Activated naive CD4-positive, alpha-beta T cell treated with anti-CD3 and anti-CD28 coated beads, Interleukin-2, amount 50 U/mL, for 16 hours (primary cell): ENCODE data around the gene RCAN3.
"Not testable (repeated sequence)": the region's sequence is repeated elsewhere in the genome, so short reads cannot be mapped to it uniquely, and the experiment has no call there.

Experiments used
- DNase-seq: peaks from one replicate; pipeline ENCODE4 v3.0.0-alpha.2; 2020

The RCAN3 gene

GRCh38 chr1:24515671-24516209 lies 13.1 kb downstream of the RCAN3 start:
- not testable (repeated sequence) for DNase-seq

- no peak for DNase-seq
These were observed 13.9 kb downstream of the RCAN3 start for GRCh38 chr1:24516506-24516905.

GRCh38 chr1:24517898-24518297 lies 15.3 kb downstream of the RCAN3 start:
- DNase-seq: no peak

- DNase-seq: not testable (repeated sequence)
These were observed 17.6 kb downstream of the RCAN3 start for GRCh38 chr1:24520282-24520681.

- DNase-seq: no peak
These were observed 23.0 kb downstream of the RCAN3 start for GRCh38 chr1:24525606-24526005.

GRCh38 chr1:24526045-24526444 lies 23.4 kb downstream of the RCAN3 start:
- no peak for DNase-seq

GRCh38 chr1:24526940-24527542 lies 24.4 kb downstream of the RCAN3 start:
- DNase-seq: peak; percentile 61

GRCh38 chr1:24528744-24529143 lies 26.1 kb downstream of the RCAN3 start:
- no peak for DNase-seq

- not testable (repeated sequence) for DNase-seq
These were observed 26.7 kb downstream of the RCAN3 start for GRCh38 chr1:24529292-24529691.

- peak; percentile 69 for DNase-seq
These were observed 32.4 kb downstream of the RCAN3 start for GRCh38 chr1:24535021-24535424.

GRCh38 chr1:24535778-24536177 lies 33.1 kb downstream of the RCAN3 start:
- no peak for DNase-seq

- peak; percentile 45 for DNase-seq
These were observed 33.8 kb downstream of the RCAN3 start for GRCh38 chr1:24536391-24536840.

GRCh38 chr1:24540051-24540905 lies 37.6 kb downstream of the RCAN3 start:
- no peak for DNase-seq

GRCh38 chr1:24540906-24541710 lies 38.5 kb downstream of the RCAN3 start:
- peak; percentile 33 for DNase-seq

- DNase-seq: no peak
These were observed 39.2 kb downstream of the RCAN3 start for GRCh38 chr1:24541711-24542346.

GRCh38 chr1:24544239-24544638 lies 41.6 kb downstream of the RCAN3 start:
- DNase-seq: no peak

- no peak for DNase-seq
These were observed 43.0 kb downstream of the RCAN3 start for GRCh38 chr1:24545662-24546061.

GRCh38 chr1:24547195-24547594 lies 44.6 kb downstream of the RCAN3 start:
- DNase-seq: no peak

GRCh38 chr1:24548070-24548469 lies 45.4 kb downstream of the RCAN3 start:
- no peak for DNase-seq

- not testable (repeated sequence) for DNase-seq
These were observed 46.6 kb downstream of the RCAN3 start for GRCh38 chr1:24549210-24549609.

GRCh38 chr1:24551290-24551959 lies 48.8 kb downstream of the RCAN3 start:
- DNase-seq: no peak

GRCh38 chr1:24551960-24552571 lies 49.4 kb downstream of the RCAN3 start:
- no peak for DNase-seq
